Panc1 (cell line): ENCODE measurements around the gene CASD1.

ENCODE experiments used
- POLR2AphosphoS5 ChIP-seq: IDR thresholded peaks from 2 replicates; pipeline ENCODE4 v1.6.1; 2012; ENCODE audit warnings: mild to moderate bottlenecking, low read depth, low read length, moderate library complexity
- SIN3A ChIP-seq: IDR thresholded peaks from 2 replicates; pipeline ENCODE4 v1.6.1; 2012; ENCODE audit warnings: low read depth, mild to moderate bottlenecking, low read length, moderate library complexity, borderline replicate concordance; ENCODE audit not compliant: insufficient read depth
- TCF7L2 ChIP-seq: IDR thresholded peaks from 2 replicates; pipeline ENCODE4 v1.6.1; 2011; ENCODE audit warnings: mild to moderate bottlenecking, low read depth, low read length, inconsistent platforms
- TF ChIP-seq, protein P1 (sequence below): fragments of 450-650 bp; IDR thresholded peaks from 2 replicates; pipeline ENCODE4 v1.5.1; 2017; ENCODE audit warnings: mild to moderate bottlenecking
- TF ChIP-seq, protein P2 (sequence below), 2 experiments: IDR thresholded peaks; 2 replicates each; pipeline ENCODE4 v1.6.1; 2011 to 2012; ENCODE audit warnings: low read depth in 2 of 2, control low read depth in 1 of 2, low read length in 1 of 2, mild to moderate bottlenecking in 1 of 2, moderate library complexity in 1 of 2; ENCODE audit not compliant: insufficient read depth in 1 of 2

DNA sequence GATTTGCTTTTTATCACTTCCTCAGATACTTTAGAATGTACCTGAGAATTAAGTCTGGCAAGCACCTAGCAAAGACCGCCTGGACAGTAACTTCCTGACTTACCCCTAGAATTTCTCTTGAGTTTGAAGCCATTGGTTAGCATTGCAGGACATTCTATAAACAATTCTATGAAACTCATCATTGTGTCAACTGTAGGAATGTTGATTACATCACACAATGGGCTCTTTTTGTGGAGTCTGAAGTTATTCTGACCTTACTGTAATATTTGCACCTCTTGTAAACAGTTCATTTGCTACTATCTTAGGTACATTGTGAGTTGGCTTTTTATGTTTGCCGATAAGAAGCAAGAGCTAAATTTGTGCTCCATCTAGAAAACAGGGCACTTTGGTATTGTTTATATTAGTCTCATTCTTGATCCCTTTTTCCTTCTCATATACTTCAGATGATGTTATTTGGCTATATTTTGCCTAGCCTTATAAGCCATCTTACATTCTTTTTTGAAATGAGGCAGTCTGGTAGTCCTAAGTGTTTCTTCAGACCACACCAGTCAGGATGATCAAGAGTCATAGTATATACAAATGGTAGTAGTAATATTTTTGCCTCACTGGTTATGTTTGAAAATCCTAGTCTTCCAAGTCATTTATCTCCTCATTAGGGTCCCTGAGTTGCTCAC lies 52.4 kb downstream of the CASD1 start:
- TF ChIP-seq, protein P1, sequence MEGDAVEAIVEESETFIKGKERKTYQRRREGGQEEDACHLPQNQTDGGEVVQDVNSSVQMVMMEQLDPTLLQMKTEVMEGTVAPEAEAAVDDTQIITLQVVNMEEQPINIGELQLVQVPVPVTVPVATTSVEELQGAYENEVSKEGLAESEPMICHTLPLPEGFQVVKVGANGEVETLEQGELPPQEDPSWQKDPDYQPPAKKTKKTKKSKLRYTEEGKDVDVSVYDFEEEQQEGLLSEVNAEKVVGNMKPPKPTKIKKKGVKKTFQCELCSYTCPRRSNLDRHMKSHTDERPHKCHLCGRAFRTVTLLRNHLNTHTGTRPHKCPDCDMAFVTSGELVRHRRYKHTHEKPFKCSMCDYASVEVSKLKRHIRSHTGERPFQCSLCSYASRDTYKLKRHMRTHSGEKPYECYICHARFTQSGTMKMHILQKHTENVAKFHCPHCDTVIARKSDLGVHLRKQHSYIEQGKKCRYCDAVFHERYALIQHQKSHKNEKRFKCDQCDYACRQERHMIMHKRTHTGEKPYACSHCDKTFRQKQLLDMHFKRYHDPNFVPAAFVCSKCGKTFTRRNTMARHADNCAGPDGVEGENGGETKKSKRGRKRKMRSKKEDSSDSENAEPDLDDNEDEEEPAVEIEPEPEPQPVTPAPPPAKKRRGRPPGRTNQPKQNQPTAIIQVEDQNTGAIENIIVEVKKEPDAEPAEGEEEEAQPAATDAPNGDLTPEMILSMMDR = no peak
- TF ChIP-seq POLR2AphosphoS5 (no peak), SIN3A (no peak), TCF7L2 (no peak)
- TF ChIP-seq, protein P2, sequence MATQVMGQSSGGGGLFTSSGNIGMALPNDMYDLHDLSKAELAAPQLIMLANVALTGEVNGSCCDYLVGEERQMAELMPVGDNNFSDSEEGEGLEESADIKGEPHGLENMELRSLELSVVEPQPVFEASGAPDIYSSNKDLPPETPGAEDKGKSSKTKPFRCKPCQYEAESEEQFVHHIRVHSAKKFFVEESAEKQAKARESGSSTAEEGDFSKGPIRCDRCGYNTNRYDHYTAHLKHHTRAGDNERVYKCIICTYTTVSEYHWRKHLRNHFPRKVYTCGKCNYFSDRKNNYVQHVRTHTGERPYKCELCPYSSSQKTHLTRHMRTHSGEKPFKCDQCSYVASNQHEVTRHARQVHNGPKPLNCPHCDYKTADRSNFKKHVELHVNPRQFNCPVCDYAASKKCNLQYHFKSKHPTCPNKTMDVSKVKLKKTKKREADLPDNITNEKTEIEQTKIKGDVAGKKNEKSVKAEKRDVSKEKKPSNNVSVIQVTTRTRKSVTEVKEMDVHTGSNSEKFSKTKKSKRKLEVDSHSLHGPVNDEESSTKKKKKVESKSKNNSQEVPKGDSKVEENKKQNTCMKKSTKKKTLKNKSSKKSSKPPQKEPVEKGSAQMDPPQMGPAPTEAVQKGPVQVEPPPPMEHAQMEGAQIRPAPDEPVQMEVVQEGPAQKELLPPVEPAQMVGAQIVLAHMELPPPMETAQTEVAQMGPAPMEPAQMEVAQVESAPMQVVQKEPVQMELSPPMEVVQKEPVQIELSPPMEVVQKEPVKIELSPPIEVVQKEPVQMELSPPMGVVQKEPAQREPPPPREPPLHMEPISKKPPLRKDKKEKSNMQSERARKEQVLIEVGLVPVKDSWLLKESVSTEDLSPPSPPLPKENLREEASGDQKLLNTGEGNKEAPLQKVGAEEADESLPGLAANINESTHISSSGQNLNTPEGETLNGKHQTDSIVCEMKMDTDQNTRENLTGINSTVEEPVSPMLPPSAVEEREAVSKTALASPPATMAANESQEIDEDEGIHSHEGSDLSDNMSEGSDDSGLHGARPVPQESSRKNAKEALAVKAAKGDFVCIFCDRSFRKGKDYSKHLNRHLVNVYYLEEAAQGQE (IDR thresholded peaks at IDR 0.05; ENCODE audit: insufficient read depth in 1 of 2, low read depth in 2 of 2, low read length in 1 of 2) = no peak
